AG08396 (cell line): ENCODE data around the gene WDHD1.
"Not testable (repeated sequence)": the region's sequence is repeated elsewhere in the genome, so short reads cannot be mapped to it uniquely, and the experiment has no call there.

Experiments used
- DNase-seq: peaks from one replicate; pipeline ENCODE4 v3.0.0; 2012; ENCODE audit warnings: low spot score, mixed read lengths

Gene WDHD1

GRCh38 chr14:54908973-54909372 is 117.9 kb downstream of the WDHD1 start:
- DNase-seq = not testable (repeated sequence)

DNA sequence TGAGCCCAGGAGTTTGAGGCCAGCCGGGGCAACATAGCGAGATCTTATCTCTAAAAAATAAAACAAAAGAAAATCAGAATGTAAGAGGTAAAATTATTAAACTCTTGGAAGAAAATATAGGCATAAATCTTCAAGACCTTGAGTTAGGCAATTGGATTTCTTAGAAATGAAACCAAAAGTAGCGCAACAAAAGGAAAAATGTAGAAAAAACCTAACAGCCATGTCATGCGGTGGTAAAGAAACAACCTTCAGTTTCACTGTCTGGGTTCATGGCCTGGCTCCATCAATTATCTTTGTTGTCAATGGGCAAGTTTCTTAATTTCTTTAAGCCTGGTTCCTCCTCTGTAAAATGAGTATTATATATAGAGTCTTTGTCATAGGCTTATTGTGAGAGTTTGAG is 118.7 kb downstream of the WDHD1 start:
- DNase-seq = no peak

- no peak for DNase-seq
Observed at GRCh38 chr14:54906075-54906474, 120.8 kb downstream of the WDHD1 start.

GRCh38 chr14:54902521-54903420 is 124.1 kb downstream of the WDHD1 start, which contains the start of gene GCH1:
TSS of gene GCH1 (minus strand) at chr14:54902826. CDS start at chr14:54902663, 163 bp downstream.
- DNase-seq = peak; percentile 77

GRCh38 chr14:54902143-54902520 is 124.8 kb downstream of the WDHD1 start:
- DNase-seq = peak; percentile 44

DNA sequence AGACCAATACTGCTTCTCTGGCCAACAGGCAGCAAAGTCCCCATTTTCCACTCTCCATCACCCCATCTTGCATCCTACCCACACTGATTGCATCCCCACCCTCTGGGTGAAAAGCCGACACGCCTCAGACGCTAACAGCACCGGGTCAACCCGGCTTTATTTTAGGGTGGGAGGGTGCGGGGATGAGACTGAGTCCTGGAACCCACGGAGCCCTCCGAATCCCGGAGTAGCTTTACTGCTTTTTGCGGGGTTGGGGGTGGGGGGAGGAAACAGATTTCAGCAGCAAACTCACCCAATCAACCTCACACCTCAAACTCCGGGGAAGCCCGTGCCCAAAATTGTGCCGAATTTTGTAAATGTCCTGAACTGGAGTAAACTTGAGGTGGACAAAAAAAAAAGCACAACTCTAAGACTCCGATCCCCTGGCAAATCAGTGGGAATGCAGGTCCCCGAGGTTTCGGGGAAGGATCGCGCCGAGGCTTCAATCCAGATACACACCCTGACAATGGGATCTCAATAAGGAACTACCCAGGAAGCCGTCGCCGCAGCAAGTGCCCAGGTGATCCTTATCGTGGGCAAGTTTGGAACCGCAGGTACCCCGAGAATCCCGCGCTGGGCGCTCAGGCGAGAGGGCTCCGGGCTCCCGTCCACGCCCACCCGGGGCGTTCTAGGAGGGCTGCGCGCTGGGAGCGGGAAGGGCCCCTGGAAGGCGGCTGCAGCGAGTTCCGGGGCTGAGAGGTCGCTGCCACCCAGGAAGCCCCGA is 125.3 kb downstream of the WDHD1 start:
- DNase-seq = no peak

DNA sequence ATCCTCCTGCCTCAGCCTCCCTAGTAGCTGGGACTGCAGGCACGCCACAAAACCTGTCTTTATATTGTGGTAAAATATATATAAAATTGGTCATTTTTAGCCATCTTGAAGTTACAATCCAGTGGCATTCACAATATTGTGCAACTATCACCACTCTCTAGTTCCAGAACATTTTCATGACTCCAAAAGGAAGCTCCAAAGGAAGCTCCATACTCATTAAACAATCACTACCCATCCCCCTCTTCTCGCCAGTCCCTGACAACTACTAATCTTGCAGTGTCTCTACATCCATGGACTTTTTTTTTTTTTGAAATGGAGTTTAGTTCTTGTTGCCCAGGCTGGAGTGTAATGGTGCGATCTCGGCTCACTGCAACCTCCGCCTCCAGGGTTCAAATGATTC is 127.3 kb downstream of the WDHD1 start:
- DNase-seq = no peak

- not testable (repeated sequence) for DNase-seq
Observed at GRCh38 chr14:54897809-54898555, 128.9 kb downstream of the WDHD1 start.

- DNase-seq = no peak
Observed at GRCh38 chr14:54895683-54896082, 131.2 kb downstream of the WDHD1 start.

- no peak for DNase-seq
Observed at GRCh38 chr14:54894995-54895394, 131.9 kb downstream of the WDHD1 start.

GRCh38 chr14:54893151-54893760 is 133.6 kb downstream of the WDHD1 start:
- DNase-seq = peak; percentile 49

- DNase-seq = no peak
Observed at GRCh38 chr14:54891471-54892245, 135.2 kb downstream of the WDHD1 start.

DNA sequence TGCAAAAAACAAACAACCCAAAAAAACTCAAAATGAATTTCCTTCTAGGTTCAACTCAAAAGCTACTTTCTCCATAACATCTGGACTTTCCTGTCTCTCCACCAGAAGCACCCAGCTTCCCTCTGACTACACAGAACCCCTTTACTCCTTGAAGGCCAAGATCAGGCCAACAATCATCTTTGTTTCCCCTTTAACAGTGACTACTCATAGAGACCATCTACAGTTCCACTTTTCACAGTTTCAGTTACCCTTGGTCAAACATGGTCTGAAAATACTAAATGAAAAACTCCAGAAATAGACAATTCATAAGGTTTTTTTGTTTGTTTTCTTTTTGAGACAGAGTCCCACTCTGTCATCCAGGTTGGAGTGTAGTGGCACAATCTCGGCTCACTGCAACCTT is 136.1 kb downstream of the WDHD1 start:
- DNase-seq = no peak

DNA sequence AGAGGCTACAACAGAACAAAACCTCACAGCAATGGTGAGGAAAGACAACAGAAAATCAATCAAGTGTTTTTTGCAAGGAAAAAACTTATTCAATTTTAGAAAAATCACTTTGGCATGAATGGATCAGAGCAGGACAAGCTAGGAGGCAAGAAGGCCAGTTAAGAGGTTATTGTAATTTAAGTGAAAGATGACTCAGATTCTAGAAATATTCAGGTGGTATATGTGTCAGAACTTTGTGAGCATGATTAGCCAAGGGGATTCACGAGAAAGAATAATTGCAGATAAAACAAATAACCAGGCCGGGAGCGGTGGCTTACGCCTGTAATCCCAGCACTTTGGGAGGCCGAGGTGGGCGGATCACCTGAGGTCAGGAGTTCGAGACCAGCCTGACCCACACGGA is 137.0 kb downstream of the WDHD1 start:
- DNase-seq = no peak
